Measurements from ENCODE around the gene MICAL2. TPM values are rescaled to one million over a fixed set of nuclear protein-coding genes. Genes with fewer than 3 reads are reported as not detected.

The MICAL2 gene
- total and polyA plus RNA-seq, 2 of the 8 experiments (the other 6 are each of a cell fraction or from before 2014, with no cell fraction given) = 1.3 to 4.1 TPM

- TF ChIP-seq CHD7 (IDR thresholded peaks at IDR 0.05; ENCODE audit: insufficient replicate concordance, low read length) (no peak), RNF2 (IDR thresholded peaks at IDR 0.05; ENCODE audit: borderline replicate concordance, low read depth, low read length, missing control alignments, poor library complexity, severe bottlenecking) (no peak), SRF (IDR thresholded peaks at IDR 0.05; ENCODE audit: low read depth, low read length) (no peak), YY1 (IDR thresholded peaks at IDR 0.05; ENCODE audit: low read depth, low read length) (no peak), E2F6 (IDR thresholded peaks at IDR 0.05) (no peak), SP1 (IDR thresholded peaks at IDR 0.05; ENCODE audit: low read depth, low read length) (no peak), ATF2 (IDR thresholded peaks at IDR 0.05; ENCODE audit: low read length) (no peak)
These were observed 124.7 kb downstream of the MICAL2 start (continued) for GRCh38 chr11:12235080-12235479.

All from H1 (cell line).